ENCODE results near the gene CCT8L2.
"Not testable (repeated sequence)": the region's sequence is repeated elsewhere in the genome, so short reads cannot be mapped to it uniquely, and the experiment has no call there.

Gene CCT8L2, protein sequence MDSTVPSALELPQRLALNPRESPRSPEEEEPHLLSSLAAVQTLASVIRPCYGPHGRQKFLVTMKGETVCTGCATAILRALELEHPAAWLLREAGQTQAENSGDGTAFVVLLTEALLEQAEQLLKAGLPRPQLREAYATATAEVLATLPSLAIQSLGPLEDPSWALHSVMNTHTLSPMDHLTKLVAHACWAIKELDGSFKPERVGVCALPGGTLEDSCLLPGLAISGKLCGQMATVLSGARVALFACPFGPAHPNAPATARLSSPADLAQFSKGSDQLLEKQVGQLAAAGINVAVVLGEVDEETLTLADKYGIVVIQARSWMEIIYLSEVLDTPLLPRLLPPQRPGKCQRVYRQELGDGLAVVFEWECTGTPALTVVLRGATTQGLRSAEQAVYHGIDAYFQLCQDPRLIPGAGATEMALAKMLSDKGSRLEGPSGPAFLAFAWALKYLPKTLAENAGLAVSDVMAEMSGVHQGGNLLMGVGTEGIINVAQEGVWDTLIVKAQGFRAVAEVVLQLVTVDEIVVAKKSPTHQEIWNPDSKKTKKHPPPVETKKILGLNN

DNA sequence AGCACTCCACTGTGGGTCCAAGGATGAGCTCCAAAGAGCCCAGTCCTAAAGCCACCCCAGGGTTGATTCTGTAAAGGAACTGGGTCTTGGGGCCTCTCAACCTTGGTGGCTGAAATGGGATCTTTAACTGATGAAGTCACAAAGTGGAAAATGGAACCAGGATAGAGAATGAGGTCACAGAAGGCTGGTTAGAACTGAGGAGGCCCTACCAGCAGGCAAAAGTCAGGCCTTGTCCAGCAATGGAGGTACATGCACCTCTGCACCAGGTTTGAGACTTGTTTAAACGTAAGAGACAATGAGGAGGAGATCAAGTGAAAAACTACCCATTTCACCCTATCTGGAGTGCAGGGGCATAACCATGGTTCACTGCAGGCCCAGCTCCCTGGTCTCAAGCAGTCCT, at the start of gene CCT8L2:
CCT8L2 (minus strand) TSS at position 101 of the 400 bp plus-strand sequence. CDS start 260 bp downstream, outside the sequence.
- DNase-seq = not testable (repeated sequence)

DNA sequence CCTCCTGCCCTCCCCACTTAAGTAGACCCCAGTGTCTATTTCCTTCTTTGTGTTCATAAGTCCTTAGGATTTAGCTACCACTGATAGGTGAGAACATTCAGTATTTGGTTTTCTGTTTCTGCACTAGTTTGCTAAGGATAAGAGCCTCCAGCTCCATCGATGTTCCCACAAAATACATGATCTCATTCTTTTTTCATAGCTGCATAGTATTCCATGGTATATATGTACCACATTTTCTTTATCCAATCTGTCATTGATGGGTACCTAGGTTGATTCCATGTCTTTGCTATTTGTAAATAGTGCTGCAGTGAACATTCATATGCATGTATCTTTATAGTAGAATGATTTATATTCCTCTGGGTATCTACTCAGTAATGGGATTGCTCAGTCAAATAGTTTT, 42.8 kb upstream of the CCT8L2 start:
- DNase-seq = not testable (repeated sequence)

DNA sequence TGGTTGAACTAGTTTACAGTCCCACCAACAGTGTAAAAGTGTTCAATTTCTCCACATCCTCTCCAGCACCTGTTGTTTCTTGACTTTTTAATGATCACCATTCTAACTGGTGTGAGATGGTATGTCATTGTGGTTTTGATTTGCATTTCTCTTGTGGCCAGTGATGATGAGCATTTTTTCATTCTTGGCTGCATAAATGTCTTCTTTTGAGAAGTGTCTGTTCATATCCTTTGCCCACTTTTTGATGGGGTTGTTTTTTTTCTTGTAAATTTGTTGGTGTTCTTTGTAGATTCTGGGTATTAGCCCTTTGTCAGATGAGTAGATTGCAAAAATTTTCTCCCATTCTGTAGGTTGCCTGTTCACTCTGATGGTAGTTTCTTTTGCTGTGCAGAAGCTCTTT, 41.5 kb upstream of the CCT8L2 start:
- not testable (repeated sequence) for DNase-seq

DNA sequence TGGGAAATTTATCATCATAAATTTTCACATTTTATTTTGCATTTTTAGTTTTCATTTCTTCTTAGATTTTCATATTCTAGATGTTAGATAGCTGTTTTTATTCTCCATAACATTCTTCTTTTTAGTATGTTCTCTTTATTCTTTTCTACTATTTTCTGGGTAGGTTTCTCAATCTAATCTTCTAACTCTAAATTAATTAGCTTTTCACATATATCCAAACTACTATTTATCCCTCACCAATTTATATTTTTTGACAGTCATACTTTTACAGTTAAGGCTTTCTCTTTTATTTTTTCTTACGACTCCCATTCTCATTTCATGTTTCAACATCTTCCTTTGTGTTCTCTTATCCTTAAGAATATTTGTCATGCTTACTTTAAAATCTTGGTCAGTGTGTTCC, 35.9 kb upstream of the CCT8L2 start:
- DNase-seq = not testable (repeated sequence)

DNA sequence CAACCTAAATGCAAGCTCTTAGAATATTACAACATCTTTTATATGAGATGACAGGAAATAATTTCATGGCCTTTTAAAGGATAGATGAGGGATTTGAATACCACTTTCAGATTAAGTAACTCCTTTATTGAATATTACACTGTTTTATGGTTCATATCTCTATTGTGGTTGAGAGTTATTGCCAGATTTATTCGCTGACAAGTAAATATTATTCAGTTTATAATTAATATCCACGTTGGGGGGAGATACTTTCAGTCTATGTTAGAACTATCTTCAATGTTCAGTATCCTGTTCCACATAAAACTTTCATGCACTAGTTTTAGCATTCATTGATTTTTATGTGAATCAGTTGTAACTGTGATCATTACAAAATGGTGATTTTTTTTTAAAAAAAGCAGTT, 32.4 kb upstream of the CCT8L2 start:
- not testable (repeated sequence) for DNase-seq

DNA sequence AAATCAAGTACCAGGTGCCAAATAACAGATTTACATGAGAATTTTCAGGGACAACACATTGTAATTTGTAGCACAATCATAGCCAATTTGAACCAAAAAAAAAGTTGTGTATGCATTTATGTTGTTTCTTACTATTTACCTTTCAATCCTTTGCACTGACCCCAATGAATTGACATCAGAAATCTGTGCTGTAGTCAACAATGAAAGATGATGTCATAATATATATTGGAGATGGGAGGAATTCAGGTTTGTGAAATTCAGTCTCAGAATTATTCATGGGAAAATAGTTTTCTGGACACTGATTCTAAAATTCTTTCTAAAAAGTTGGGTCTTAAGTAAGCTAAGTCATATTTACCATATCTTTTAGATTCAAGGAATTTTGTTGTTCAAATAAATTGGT, 31.0 kb upstream of the CCT8L2 start:
- DNase-seq = not testable (repeated sequence)

DNA sequence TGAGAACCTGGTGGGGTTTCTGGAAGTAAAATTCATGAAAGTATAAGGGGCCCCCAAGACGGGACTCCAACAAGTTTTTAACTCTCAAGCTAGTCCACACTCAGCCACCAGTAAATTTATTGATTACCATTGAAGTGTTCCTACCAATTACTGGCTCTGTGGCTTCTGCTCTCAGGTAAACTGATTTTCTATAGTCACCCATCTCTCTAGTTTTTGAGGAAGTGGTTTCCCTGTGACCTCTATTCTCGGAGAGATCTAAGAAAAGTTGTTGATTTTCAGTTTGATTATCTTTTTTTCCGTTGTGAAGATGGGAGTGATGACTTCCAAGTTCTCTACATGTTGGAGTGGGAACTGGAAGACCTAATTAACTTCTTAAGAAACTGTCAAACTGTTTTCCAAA, 24.9 kb upstream of the CCT8L2 start:
- not testable (repeated sequence) for DNase-seq

DNA sequence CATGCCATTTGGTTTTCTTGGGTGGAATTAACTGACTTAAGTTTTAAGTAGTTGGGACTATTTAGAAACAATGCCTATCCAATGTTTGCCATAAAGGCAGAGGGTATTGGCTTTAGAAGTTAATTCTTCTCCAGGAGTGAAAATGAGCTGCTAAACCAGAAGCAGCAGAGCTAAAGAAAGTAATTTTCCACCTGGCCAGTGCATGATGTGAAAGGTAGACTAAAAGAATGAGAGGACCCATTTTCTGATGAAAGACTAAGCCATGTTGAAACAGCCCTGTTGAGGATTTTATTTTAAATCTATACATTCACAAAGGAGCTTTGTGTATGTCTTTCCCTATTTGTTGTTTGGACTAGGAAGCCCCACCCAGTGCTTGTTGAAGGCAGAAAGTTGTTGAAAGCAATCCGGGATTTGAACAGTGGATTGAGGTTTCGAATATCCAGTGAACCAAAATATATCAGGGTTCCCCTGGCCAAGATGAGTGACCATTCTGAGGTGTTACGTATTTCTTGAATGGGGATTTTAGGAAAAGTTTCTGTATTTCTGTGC, 23.9 kb upstream of the CCT8L2 start:
- not testable (repeated sequence) for DNase-seq

DNA sequence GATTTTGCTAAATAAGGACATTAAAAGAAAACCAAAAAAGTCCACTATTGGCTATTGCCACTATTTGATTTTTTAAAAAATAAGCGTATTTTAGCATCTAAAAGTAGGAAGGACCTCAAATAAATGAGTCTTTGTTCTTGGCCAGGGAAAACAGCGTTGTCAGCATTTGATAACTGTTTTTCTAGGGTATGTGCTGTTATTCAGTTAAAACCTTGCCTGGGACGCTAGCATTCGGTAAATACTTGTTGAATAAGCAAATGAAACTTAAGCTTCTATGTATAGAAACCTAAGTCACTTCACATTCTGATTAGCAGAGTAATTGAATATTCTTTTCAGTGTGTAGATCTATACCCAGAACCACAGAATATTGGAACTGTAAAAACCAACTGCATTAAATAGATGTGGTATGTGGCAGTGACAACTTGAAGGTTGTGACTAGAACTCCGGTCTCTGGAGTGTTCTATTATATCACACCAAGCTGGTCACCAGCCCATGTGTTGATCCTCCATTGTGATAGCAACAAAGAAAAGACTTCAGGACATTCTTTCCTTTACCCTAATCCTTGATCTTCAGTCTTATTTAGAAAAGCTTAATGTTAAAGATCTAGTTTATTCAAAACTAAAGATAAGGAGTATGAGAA, 23.1 kb upstream of the CCT8L2 start:
- not testable (repeated sequence) for DNase-seq

DNA sequence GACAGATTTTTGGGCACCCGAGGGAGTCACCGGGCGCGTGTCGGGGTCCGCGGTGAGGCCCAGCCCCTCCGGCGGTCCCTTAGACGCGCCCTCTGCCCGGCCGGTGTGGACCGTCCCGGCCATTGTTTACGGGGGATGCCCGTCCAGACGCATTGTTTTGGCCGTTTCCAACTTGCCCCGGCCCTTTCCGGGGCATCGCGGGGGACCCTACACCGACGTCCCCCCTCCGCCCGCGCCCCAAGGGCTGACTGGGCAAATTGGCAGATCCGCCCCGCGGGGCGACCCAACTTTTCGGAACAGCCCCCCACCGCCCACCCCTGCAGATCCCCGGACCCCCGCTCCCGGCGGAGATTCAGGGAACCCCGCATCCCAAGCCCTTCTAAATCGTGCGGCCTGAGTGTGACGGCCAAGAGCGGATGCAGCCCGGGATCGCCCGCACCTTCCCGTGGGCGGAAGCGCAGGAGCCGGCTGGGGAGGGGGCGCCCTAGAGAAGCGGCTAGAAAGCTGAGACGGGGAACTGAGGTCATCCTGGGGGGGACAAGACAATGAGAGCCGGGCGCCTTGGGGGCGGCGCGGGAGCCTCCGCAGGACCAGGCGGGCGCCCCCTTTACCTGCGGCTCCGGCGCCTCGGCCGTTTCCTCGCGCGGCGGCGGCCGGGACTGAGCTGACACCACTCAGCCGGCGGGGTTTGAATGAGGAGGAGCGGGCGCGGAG, 17.1 kb upstream of the CCT8L2 start:
- no peak for DNase-seq

DNA sequence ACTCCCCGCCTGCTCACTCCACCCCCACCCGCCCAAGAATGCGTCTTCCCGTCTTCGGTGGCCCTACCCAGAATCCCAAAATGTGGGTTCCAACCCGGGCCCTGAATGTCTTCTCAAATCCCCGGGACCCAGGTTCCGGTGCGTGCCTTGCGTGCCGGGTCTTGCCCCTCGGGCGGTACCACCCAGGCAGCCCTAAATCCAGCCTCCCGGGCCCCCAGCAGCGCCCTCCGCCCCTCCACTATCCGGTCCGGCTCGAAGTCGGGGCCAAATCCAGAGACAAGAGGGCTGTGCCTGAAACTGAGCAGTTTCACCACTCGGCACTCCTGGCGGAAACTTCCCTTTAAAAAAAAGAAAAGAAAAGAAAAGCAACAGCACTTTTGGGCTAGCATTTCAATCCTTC, 16.3 kb upstream of the CCT8L2 start:
- no peak for DNase-seq

DNA sequence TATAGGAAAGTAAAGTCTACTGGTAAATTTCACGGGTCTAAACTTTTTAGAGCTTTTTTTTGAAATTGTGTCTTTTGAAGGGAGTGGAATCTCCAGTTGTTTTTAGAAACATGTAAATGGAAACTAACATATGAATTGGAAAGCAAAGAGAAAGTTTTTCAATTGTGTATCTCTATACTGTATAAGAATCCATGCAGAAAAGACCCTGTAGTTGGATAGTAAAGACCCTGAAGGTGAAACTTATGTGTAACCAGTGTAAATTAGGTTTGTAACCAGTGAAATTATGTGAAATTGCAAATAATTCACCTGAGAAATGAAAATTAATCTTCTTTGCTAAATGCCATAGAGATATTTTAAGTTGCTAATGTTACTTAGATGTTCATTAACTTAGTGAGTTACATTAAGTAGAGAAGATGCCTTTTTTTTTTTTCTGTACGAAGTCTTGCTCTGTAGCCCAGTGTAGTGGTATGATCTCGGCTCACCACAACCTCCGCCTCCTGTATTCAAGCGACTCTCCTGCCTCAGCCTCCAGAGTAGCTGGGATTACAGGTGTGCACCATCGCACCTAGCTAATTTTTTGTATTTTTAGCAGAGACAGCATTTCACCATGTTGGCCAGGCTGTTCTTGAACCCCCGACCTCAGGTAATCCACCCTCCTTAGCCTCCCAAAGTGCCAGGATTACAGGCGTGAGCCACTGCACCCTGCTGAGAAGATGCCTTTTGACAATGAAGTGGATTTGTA, 11.8 kb upstream of the CCT8L2 start:
- DNase-seq = not testable (repeated sequence)

DNA sequence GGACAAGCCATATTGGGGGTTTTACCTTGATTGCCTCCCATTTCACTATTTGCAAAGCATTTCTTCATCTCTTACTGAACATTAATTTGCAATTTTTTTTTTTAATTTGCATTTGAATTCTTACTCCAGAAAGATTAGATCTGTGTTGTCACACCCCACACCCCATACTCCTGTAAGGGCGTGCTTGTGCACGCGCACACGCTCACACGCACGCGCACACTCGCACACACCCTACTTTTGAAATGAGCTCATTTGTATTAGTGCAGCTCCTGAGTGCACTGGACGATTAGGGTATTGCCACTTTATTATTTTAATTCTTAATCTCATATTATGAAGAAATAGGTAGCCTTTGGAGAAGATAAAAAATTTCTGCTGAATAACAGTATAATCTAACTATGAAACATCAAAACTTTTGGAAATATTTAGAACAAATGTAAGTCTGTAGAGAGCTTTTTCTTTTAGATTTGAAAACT, 11.2 kb upstream of the CCT8L2 start:
- not testable (repeated sequence) for DNase-seq

DNA sequence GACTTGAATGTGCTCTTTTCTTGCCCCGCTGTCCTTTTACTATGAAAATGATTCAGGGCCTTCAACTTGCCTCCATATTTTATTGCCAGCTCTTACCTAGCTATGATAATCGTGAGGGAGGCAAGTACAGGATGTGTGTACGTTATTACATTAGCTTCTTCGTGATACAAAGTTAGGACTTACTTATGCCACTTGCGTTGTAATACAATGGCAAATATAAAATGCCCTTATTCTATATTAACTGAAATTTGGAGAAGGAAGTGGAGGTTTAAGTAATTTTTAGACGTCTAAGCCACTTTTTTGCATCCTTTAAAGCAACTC, 10.8 kb upstream of the CCT8L2 start:
- no peak for DNase-seq

DNA sequence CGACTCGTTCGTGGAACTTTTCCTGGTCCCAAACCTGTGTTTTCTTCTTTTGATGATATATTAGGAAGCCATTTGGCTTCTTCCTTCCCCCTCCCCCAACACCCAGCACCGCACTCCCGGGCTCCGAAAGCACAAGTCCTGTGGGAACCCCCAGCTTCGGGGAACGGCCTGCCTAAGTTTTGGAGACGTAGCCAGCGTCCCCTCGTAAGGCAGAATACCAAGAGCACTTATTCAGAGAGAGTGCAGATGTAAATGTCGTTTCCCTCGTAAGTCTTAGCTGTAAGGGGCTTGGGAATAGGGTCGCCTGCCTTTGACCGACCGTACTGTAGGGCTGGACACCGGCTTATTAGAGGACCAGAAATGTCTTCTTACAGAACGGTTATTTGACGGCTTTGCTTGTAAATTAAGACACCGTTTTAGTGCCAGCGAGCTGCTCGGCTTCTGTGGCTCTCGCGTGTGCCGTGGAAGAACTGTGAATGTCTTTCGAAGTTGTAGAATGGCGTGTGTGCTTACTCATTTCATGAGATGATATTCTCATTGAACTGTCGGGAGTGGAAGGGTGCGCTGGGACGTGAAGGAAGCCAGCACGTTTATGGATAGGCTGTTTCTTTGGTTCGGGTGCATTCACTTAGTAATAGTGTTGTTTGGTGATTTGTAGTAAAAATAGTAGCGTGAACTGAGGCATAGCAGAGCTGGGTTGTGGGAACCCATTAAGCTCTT, 10.3 kb upstream of the CCT8L2 start:
- not testable (repeated sequence) for DNase-seq

DNA sequence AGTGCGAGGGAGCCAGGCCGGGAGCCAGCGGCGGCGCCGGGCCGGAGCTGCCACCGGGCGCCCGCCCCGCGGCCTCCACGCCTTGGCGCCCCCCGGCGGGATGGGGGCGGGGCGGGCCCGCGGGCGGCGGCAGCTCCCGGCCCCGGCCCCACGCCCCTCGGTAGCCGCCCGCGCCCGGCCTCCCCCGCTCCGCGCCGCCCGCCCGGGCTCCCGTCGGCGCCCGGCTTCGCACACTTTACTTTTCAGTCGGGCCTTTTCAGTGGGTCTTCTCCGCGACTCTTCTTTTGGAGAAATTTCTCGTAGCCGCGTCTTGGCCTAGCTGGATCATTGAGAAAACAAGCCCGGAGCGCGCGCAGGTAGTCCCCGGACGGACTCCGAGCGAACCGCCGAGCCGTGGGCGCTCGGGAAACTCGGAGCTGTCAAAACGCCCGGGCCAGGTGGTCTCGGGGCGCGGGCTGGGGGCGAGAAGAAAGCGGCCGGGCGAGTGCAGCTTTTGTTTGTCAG, 9.7 kb upstream of the CCT8L2 start:
- DNase-seq = not testable (repeated sequence)

DNA sequence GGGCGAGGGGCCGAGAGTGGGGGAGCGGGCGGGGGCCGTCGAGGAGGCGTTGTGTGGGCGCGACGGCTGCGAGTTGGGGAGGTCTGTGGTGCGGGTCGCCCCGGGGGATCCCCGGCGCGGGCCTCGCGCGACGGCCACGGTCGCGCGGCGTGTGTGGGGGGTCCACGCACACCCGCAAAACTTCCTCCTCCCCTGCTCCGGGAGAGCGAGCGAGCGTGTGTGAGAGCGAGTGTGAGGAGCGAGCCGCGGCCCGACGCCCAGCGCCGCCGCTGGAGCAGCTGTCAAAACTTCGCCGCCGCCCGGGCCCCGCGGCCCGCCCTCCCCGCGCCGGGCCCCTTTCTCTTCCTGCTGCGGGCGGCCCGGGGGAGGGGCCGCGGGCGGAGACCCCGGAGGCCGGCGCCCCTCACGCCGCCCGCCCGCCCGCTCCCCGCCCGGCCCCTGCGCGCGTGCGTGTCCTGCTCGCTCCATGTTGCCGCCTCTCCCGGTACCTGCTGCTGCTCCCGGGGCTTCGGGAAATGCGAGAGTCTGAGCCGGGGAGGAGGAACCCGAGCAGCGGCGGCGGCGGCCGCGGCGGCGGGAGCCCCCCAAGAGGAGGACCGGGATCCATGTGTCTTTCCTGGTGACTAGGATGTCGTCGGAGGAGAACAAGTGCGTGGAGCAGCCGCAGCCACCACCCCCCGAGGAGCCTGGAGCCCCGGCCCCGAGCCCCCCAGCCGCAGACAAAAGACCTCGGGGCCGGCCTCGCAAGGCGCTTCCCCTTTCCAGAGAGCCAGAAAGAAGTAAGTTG, 9.0 kb upstream of the CCT8L2 start:
- no peak for DNase-seq

DNA sequence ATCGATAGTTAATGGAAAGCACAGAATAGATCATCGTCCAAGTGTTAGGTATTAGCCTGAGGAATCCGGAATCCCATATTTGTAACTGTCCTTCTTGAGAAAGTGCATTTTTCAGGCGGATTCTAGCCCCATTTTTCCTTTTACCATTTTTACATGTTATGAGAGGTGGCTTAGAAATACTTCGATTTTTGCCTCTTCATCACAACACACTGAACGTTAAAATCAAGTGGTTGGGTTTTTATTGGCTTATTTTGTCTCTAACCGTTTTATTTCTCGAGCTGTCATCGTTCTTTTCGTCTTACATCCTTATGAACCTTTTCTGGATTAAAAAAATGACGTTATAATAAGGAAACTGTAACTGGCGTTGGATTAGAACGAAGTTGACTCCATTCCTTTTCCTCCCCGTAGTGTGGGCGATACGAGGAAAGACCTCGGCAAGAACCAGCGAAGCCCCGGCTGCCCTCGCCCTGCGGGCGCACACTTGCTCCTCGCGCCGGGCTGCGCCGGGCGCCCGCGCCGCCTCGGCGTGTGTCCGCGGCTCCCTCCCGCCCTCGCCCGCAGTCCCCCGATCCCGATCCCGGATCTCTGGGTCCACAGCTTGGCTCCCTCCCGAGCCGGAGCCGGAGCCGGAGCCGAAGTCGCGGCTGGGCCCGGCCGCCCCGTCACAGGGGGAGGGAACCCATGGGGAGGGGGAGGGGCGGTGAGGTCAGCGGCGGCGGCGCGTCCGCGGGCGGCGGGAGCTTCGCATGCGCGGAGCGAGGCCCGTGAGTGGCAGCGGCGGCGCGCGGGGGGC, 8.2 kb upstream of the CCT8L2 start:
- not testable (repeated sequence) for DNase-seq

DNA sequence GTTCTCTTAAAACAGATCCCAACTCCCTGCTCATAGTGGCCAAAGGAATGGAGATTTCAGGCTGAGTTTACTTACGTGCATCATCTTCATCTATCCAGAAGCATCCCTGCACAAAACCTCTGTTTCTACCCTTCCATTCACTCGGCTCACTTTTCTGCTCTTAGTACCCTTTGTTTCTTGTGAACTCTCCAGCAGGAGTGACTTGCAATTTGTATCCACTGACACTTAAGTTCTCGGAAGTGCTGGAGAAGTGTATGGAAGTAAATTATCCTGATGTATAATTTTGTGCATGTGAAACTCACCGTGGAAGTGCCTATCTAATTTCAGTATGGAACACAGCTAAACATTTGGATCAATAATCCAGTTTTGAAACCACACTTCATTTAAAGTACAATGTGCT, 7.0 kb upstream of the CCT8L2 start:
- not testable (repeated sequence) for DNase-seq

DNA sequence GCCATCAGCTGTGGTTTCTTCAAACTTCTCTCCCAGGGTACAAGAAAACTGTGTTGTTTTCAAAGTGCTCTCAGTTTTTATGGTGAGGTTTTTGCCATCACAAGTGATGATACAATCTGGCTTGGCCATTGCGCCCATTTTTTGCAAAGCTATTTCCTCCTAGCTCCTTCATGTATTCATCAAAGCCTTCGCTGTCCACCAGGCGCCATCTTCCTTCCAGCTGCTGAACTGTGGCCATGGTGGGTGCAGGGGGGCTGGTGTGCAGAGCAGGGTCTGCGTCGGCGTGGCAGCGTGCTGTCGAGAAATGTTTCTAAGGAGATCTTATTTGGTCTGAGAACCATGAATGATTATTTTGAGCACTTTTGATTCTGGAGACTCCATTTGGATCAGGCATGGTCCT, 2.6 kb upstream of the CCT8L2 start:
- not testable (repeated sequence) for DNase-seq
